ENCODE measurements around the gene RASL10A.
A peak's percentile ranks its signal among the peaks of the same experiment; 100 is the strongest.

The RASL10A gene

GRCh38 chr22:29338398-29338797, 22.9 kb upstream of the RASL10A start:
- DNase-seq (ENCODE audit: low spot score): no peak

- DNase-seq (ENCODE audit: low spot score): no peak
Observed at GRCh38 chr22:29337631-29338284, 22.3 kb upstream of the RASL10A start.

GRCh38 chr22:29336751-29337490, 21.4 kb upstream of the RASL10A start:
- no peak for DNase-seq (ENCODE audit: low spot score)

GRCh38 chr22:29335656-29336055, 20.2 kb upstream of the RASL10A start:
- no peak for DNase-seq (ENCODE audit: low spot score)

GRCh38 chr22:29334696-29335344, 19.3 kb upstream of the RASL10A start:
- peak; percentile 50 for DNase-seq (ENCODE audit: low spot score)

GRCh38 chr22:29334148-29334547, 18.7 kb upstream of the RASL10A start:
- DNase-seq (ENCODE audit: low spot score): no peak

GRCh38 chr22:29332886-29333496, 17.5 kb upstream of the RASL10A start:
- DNase-seq (ENCODE audit: low spot score): no peak

- DNase-seq (ENCODE audit: low spot score): no peak
Observed at GRCh38 chr22:29331658-29332300, 16.3 kb upstream of the RASL10A start.

- no peak for DNase-seq (ENCODE audit: low spot score)
Observed at GRCh38 chr22:29331213-29331612, 15.7 kb upstream of the RASL10A start.

GRCh38 chr22:29330753-29331152, 15.3 kb upstream of the RASL10A start:
- no peak for DNase-seq (ENCODE audit: low spot score)

GRCh38 chr22:29330291-29330690, 14.8 kb upstream of the RASL10A start:
- no peak for DNase-seq (ENCODE audit: low spot score)

- no peak for DNase-seq (ENCODE audit: low spot score)
Observed at GRCh38 chr22:29329581-29329980, 14.1 kb upstream of the RASL10A start.

GRCh38 chr22:29328566-29329500, 13.3 kb upstream of the RASL10A start:
- no peak for DNase-seq (ENCODE audit: low spot score)

GRCh38 chr22:29328055-29328454, 12.6 kb upstream of the RASL10A start:
- DNase-seq (ENCODE audit: low spot score): no peak

GRCh38 chr22:29327089-29327764, 11.7 kb upstream of the RASL10A start:
- DNase-seq (ENCODE audit: low spot score): no peak

- no peak for DNase-seq (ENCODE audit: low spot score)
Observed at GRCh38 chr22:29326481-29326880, 11.0 kb upstream of the RASL10A start.

GRCh38 chr22:29325785-29326315, 10.4 kb upstream of the RASL10A start:
- DNase-seq (ENCODE audit: low spot score): no peak

GRCh38 chr22:29325356-29325755, 9.9 kb upstream of the RASL10A start:
- DNase-seq (ENCODE audit: low spot score): no peak

- no peak for DNase-seq (ENCODE audit: low spot score)
Observed at GRCh38 chr22:29323641-29324040, 8.1 kb upstream of the RASL10A start.

- DNase-seq (ENCODE audit: low spot score): no peak
Observed at GRCh38 chr22:29320546-29320945, 5.0 kb upstream of the RASL10A start.

All from HuH-7.5 (cell line).